ENCODE data around the gene ADGRA1.

The ADGRA1 gene

DNA sequence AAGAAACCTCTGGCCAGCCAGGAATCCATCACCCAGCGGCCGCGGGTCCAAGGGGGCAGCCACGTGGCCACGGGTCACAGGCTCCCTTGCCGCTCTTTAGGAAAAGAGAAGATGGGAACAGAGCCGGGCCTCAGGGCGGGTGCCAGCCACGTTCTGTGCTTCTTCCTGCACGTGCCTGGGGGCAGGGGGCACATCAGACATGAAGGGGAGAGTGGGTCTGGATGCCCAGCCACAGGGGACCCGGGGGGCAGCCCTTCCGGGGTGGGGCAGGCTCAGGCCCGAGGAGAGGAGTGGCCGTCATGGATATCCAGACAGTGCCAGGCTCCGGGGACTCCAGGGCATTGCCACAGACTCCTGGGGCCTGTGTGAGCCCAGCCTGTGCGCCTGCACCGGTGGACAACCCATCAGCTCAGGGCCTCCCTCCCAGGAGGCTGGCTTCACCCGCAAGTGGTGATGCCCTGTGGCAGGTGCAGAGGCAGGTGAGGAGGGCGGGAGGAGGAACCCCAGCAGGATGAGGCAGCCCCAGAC lies 31.0 kb upstream of the ADGRA1 start:
- DNase-seq, result no peak

- DNase-seq, result no peak
These were observed 29.2 kb upstream of the ADGRA1 start for GRCh38 chr10:133058331-133059092.

DNA sequence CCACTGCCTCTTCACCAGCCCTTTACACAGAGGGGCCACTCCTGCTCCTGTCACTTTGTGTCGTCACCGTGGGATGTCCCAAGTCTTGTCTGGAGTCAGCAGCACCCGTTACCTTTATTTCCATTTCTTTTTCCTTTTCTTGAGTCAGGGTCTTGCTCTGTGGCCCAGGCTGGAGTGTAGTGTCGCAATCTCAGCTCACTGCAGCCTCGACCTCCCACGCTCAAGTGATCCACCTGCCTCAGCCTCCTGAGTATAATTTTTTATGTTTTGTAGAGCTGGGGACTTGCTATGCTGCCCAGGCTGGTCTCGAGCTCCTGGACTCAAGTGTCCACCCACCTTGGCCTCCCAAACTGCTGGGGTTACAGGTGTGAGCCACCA lies 28.6 kb upstream of the ADGRA1 start:
- DNase-seq, result no peak

- DNase-seq, result no peak
These were observed 28.2 kb upstream of the ADGRA1 start for GRCh38 chr10:133059571-133059970.

GRCh38 chr10:133060022-133060421 lies 27.7 kb upstream of the ADGRA1 start:
- DNase-seq, result no peak

- no peak for DNase-seq
These were observed 27.3 kb upstream of the ADGRA1 start for GRCh38 chr10:133060466-133060865.

DNA sequence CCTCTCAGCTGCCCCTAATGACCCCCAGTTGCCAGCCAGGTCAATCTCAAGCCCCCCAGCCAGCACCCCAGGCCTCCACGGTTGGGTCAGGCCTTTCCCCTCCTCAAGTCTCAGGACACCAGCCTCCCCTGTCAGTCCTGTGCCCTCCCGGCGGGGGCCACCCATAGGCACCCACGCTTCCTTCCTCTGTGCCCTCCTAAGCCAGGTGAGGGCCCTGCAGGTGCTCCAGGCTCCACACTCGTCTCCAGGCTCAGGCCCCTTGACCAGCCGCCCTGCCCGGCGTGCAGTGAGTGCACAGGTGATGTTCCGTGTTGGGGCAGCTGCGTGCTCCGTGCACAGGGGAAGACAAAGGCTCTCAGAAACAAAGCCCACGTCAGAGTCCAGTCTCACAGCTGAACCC lies 26.8 kb upstream of the ADGRA1 start:
- DNase-seq, result no peak

- no peak for DNase-seq
These were observed 26.3 kb upstream of the ADGRA1 start for GRCh38 chr10:133061296-133062038.

GRCh38 chr10:133062085-133062484 lies 25.6 kb upstream of the ADGRA1 start:
- DNase-seq, result no peak

GRCh38 chr10:133062635-133063034 lies 25.1 kb upstream of the ADGRA1 start:
- no peak for DNase-seq

DNA sequence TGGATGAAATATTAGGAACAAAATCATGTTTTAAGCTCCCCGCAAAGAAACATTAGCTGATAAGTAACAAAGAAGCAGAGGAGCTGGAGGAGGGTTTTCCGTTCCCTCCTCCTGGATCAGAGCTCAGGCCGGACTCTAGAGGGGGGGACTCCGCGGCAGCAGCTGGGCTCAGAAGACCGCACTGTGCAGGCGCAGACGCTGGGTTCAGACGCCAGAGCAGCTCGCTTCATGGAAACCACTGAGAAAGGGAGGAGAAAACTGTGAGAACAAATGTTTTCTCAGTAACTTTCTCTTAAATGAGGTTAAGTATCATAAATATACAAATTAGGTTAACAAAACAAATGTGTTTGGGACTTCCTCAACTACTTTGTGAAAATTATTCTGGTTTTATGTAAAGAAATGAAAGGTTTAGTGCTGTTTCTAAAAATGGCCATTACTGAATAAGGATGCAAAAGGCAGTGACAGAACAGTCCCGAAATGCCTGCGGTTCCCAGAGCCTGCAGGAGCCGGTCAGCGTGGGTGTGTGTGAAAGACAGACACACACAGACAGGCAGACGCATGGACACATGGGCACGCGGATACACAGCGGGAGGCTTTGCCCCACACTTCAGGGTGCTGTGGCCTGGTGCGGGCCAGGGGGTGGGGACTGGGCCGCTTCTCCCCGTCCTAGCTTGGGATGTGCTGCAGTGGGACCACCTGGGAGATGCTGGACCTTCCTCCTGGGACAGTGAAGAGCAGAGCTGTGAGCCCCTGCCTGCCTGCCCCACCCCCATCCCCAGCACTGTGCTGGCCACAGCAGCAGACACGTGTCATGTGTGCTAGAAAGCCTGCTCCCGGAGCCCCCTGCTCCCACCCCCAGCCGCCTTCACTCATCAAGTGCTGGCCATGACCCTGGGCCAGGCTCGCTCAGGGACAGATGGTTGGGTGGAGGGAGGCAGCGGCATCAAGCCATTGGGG lies 20.3 kb upstream of the ADGRA1 start:
- no peak for DNase-seq

DNA sequence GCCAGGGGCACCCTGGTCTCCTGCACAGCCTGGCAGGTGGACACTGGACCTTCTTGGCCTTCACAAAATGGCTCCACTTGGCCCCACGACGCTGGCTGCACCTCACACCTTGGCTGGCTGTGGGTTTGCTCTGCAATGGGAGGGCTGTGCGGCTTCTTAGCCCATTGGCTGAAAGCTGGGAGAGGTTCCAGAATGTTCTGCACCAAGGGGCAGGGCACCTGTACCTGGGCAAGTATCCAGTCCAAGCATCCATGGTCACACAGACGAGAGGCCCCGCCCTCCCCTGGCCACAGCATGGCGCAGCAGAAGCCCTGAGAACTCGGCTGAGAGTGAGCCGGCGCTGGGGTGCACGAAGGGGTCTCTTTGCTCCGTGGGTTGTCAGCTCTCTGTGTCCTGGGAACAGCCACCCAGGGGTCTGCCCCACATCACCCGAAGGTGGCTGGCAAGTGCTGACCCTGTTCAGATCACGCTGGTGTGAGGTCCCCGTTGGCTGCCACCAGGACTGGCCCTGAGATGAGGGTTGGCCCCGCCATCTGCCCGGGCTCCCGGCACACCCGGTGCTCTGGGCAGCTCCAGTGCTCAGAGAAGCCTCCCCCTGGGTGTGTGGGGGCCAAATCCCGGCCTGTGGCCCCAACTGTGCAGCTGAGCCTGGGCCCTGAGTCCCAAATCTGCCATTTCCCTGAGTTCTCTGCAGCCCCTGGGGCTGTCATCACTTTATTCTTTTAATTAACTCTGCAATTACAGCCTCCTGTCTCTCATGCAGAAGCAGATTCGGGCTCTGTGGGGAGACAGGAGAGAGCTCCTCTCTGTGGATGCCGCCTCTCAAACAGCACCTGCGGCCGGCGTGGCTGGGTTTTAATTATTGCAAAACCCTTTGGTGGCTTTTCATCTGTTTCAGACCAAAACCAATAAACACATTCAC lies 19.4 kb upstream of the ADGRA1 start:
- DNase-seq, result no peak

DNA sequence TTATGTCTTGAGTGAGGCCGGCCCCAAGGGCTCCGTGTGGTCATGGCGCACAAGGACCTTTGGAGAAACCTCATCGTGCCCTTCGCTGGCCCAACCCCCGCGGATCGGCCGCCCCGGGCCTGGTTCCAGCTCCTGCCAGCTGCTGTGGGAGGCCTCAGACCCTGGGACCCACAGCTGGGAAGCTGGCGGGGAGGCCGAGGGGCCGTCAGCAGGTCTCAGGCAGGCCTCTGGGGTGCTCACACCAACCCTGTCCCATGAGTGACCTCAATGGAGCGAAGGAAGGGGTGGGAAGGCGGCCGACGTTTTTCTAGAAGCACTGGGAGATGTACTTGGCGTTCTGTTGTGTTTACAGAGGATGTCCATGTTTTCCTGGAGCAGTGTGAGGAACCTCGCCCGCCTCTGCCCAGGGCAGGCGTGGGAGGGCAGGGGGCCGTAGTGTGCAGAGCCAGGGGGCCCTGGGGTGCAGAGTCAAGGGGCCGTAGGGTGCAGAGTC lies 18.6 kb upstream of the ADGRA1 start:
- no peak for DNase-seq

- no peak for DNase-seq
These were observed 17.3 kb upstream of the ADGRA1 start for GRCh38 chr10:133070405-133070804.

DNA sequence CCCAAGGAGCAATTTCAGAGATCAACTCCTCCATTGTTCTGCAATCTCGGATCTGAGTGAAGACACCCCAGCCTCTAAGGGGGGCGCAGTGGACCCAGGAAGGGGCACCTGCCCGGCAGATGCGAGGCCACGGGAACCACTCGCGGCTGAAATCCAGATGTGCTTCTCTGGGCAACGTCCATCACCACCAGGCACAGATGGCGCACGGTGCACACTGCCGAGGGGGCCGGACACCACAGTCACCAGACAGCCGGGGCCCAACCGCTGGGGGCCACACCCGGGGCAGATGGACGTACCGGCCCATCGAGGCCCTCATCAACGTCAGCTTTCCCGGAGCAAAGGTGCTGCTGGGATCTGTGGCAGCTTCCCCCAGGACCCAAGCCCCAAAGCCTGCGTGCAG lies 16.9 kb upstream of the ADGRA1 start:
- DNase-seq, result no peak

DNA sequence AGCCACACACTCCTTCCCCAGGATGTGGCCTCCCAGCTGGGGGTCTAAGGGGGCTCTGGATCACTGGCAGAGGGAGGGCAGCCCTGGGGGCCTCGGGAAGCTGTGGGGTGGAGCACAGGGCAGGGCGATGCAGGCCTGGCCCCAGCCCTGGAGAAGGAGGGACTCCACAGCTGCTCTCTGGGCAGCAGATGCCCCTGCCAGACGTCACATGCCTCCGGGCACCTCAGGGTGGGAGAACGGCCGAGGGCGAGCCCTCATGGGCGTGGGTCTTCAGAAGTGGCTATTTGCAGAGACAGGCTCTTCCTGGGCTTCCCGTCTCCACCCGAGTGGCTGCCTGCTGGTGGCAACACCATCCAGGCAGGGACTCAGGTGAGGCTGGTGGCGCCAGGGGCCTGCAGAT lies 16.0 kb upstream of the ADGRA1 start:
- DNase-seq, result no peak

GRCh38 chr10:133072196-133072595 lies 15.5 kb upstream of the ADGRA1 start:
- no peak for DNase-seq

DNA sequence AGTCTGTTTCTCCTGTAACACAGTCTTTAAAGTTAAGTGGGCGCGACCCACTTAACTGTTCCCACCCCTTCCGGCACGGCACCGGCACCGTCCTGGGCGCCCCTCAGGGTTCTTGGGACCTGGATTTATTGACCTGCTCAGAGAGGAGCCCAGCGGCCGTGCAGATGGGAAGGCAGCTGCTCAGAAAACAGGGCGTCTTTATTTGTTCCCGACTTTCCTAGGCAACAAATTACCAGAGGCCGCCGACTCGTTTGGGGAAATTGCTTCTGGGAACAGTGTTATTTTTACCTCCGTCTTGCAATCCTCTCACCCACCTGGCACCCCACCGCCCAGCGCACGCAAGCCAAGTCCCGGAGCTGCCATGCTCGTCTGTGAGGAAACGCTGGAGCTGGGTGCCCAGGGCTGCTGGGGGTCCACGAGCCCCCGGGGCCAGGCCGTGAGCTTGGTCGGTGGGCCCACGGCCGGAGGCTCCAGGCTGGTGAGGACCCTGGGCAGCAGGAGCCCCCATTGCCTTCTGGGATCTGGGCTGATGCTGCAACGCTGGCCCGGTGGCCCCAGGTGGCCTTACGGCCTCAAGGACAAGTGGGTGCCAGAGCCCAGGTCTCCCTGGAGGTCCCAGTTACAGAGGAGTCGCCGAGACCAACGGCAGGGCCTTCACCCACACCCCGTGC lies 14.9 kb upstream of the ADGRA1 start:
- DNase-seq, result no peak

GRCh38 chr10:133075346-133076137 lies 12.2 kb upstream of the ADGRA1 start:
- no peak for DNase-seq

DNA sequence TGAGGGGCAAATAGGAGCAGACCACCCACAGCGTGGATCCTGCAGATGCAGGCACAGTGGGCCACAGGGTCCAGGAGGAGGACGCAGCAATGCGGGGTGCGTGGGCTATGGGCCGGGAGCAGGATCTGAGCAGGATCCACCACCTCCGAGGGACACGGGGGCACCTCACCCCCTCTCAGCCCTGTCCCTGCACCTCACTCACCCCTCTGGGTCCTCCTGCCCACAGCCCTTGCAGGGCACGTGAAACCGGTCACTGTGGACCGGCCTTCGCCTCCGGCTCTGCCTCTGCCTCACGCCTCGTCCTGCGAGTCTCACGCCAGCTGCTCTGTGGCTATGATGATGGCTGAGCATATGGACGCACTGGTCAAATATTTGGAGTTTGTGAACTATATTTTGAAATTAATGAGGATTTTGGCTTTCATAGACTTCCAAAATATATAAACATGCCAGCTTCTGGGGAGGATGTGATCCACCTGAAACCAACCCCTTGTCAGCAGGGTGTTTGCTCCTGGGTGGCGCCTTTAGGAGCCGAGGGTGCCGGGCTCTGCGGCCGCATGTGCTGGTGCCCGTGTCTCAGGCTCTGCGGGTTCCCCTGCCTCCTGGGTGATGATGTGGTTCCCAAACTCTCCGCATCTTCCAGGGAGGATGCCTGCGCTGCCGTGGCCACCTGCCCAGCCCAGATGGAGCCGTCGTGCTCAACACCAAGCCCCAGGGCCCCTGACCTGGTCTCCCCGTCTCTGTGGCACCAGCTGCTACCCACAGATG lies 11.3 kb upstream of the ADGRA1 start:
- no peak for DNase-seq
